ENCODE measurements around the gene TMEM132C.

DNA sequence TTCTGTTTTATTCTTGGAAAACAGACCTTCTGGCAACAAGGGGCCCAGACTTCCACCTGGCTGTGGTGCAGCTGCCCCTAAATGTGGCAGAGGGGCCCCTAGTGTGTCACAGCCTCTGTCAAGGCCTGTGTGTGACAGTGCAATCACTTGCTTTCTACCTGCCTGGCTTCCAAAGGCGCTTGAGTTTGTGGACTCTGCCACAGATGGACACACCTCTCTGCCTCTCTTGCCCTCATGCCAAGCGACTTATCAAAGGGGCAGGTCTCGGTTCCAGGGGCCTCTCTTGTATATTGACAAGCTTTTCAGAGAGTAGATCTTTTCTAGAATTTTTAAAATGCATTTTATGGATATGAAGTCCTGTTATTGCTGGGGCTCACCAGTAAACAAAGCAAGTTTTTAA lies 339.6 kb downstream of the TMEM132C start:
- TF ChIP-seq, protein P1, sequence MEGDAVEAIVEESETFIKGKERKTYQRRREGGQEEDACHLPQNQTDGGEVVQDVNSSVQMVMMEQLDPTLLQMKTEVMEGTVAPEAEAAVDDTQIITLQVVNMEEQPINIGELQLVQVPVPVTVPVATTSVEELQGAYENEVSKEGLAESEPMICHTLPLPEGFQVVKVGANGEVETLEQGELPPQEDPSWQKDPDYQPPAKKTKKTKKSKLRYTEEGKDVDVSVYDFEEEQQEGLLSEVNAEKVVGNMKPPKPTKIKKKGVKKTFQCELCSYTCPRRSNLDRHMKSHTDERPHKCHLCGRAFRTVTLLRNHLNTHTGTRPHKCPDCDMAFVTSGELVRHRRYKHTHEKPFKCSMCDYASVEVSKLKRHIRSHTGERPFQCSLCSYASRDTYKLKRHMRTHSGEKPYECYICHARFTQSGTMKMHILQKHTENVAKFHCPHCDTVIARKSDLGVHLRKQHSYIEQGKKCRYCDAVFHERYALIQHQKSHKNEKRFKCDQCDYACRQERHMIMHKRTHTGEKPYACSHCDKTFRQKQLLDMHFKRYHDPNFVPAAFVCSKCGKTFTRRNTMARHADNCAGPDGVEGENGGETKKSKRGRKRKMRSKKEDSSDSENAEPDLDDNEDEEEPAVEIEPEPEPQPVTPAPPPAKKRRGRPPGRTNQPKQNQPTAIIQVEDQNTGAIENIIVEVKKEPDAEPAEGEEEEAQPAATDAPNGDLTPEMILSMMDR (IDR thresholded peaks at IDR 0.05; ENCODE audit: low read length) = no peak
- TF ChIP-seq EZH2phosphoT487 (IDR thresholded peaks at IDR 0.05; ENCODE audit: low read length) = no peak

Measured in MM.1S (cell line).